ENCODE data around the gene CCDC178.

Gene CCDC178

GRCh38 chr18:33466822-33467221 is 26.3 kb upstream of the CCDC178 start:
- no peak overlapping the region for H3K4me3 ChIP-seq (replicated peaks; ENCODE audit: insufficient read depth, low read length)
- no peaks in the 10 kb centered on the region for H3K27me3 ChIP-seq (ENCODE audit: insufficient read depth, poor library complexity, severe bottlenecking)
- TF ChIP-seq CTCF (IDR thresholded peaks at IDR 0.05; ENCODE audit: insufficient read depth, low read length) (no peak), REST (IDR thresholded peaks at IDR 0.05; ENCODE audit: insufficient replicate concordance, low read depth) (no peak), GABPA (IDR thresholded peaks at IDR 0.05; ENCODE audit: low read depth) (no peak), POLR2AphosphoS5 (IDR thresholded peaks at IDR 0.05; ENCODE audit: low read depth) (no peak)
- no peak overlapping the region for H3K27ac ChIP-seq (replicated peaks)
- DNase-seq (ENCODE audit: low read depth in 1 of 2, low spot score in 1 of 2) = no peak

GRCh38 chr18:33460681-33461080 is 20.2 kb upstream of the CCDC178 start:
- H3K27me3 ChIP-seq (ENCODE audit: insufficient read depth, poor library complexity, severe bottlenecking) = no peaks in the 10 kb centered on the region
- DNase-seq (ENCODE audit: low read depth in 1 of 2, low spot score in 1 of 2) = no peak
- TF ChIP-seq POLR2AphosphoS5 (IDR thresholded peaks at IDR 0.05; ENCODE audit: low read depth) = no peak
- TF ChIP-seq GABPA (IDR thresholded peaks at IDR 0.05; ENCODE audit: low read depth) = no peak
- no peak for TF ChIP-seq SPI1 (IDR thresholded peaks at IDR 0.05; ENCODE audit: borderline replicate concordance, low read depth)
- no peak for TF ChIP-seq REST (IDR thresholded peaks at IDR 0.05; ENCODE audit: insufficient replicate concordance, low read depth)
- no peak for TF ChIP-seq CTCF (IDR thresholded peaks at IDR 0.05; ENCODE audit: insufficient read depth, low read length)
- H3K27ac ChIP-seq (replicated peaks) = no peak overlapping the region
- H3K4me3 ChIP-seq (replicated peaks; ENCODE audit: insufficient read depth, low read length) = no peak overlapping the region

GRCh38 chr18:33459612-33460011 is 19.1 kb upstream of the CCDC178 start:
- H3K4me3 ChIP-seq (replicated peaks; ENCODE audit: insufficient read depth, low read length) = no peak overlapping the region
- no peak for TF ChIP-seq POLR2AphosphoS5 (IDR thresholded peaks at IDR 0.05; ENCODE audit: low read depth)
- no peak for TF ChIP-seq REST (IDR thresholded peaks at IDR 0.05; ENCODE audit: insufficient replicate concordance, low read depth)
- no peak for TF ChIP-seq SPI1 (IDR thresholded peaks at IDR 0.05; ENCODE audit: borderline replicate concordance, low read depth)
- no peak for TF ChIP-seq GABPA (IDR thresholded peaks at IDR 0.05; ENCODE audit: low read depth)
- TF ChIP-seq CTCF (IDR thresholded peaks at IDR 0.05; ENCODE audit: insufficient read depth, low read length) = no peak
- DNase-seq (ENCODE audit: low read depth in 1 of 2, low spot score in 1 of 2) = no peak
- no peak overlapping the region for H3K27ac ChIP-seq (replicated peaks)
- no peaks in the 10 kb centered on the region for H3K27me3 ChIP-seq (ENCODE audit: insufficient read depth, poor library complexity, severe bottlenecking)

Data from HL-60 (cell line).